ENCODE data around the gene UNC119B.

UNC119B gene

DNA sequence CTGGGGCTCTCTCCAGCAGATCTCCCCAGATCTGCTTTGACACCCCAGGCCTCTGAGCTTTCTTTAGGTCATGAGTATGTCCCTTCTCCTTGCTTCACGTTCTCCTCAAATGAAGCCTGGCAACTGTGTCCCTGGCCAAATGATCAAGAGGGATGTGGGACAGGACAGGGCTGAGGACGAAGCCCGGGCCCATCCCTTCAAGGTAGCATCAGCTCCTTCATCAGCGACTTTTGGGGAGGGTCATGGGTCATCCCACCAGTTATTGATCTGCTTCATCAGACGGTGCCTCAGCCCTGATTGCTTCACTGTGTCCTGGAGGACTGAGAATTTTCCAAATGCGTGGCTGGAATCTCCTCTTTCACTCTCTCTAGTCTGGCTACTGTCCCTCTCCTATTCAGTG, 47.7 kb downstream of the UNC119B start:
- no peak for DNase-seq (ENCODE audit: extremely low read depth, insufficient read length)
- Histone ChIP-seq H3K4me3 (replicated peaks; ENCODE audit: low read depth, low read length) (no peak overlapping the region), H3K27me3 (replicated peaks; ENCODE audit: control insufficient read depth, insufficient read depth, low read length) (no peaks in the 10 kb centered on the region), H3K36me3 (ENCODE audit: control insufficient read depth, insufficient read depth, low read length) (peaks cover 11% of the 10 kb centered on the region)
- TF ChIP-seq, protein P1, sequence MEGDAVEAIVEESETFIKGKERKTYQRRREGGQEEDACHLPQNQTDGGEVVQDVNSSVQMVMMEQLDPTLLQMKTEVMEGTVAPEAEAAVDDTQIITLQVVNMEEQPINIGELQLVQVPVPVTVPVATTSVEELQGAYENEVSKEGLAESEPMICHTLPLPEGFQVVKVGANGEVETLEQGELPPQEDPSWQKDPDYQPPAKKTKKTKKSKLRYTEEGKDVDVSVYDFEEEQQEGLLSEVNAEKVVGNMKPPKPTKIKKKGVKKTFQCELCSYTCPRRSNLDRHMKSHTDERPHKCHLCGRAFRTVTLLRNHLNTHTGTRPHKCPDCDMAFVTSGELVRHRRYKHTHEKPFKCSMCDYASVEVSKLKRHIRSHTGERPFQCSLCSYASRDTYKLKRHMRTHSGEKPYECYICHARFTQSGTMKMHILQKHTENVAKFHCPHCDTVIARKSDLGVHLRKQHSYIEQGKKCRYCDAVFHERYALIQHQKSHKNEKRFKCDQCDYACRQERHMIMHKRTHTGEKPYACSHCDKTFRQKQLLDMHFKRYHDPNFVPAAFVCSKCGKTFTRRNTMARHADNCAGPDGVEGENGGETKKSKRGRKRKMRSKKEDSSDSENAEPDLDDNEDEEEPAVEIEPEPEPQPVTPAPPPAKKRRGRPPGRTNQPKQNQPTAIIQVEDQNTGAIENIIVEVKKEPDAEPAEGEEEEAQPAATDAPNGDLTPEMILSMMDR (IDR thresholded peaks at IDR 0.05; ENCODE audit: insufficient read depth, low read length, poor library complexity, severe bottlenecking): no peak

DNA sequence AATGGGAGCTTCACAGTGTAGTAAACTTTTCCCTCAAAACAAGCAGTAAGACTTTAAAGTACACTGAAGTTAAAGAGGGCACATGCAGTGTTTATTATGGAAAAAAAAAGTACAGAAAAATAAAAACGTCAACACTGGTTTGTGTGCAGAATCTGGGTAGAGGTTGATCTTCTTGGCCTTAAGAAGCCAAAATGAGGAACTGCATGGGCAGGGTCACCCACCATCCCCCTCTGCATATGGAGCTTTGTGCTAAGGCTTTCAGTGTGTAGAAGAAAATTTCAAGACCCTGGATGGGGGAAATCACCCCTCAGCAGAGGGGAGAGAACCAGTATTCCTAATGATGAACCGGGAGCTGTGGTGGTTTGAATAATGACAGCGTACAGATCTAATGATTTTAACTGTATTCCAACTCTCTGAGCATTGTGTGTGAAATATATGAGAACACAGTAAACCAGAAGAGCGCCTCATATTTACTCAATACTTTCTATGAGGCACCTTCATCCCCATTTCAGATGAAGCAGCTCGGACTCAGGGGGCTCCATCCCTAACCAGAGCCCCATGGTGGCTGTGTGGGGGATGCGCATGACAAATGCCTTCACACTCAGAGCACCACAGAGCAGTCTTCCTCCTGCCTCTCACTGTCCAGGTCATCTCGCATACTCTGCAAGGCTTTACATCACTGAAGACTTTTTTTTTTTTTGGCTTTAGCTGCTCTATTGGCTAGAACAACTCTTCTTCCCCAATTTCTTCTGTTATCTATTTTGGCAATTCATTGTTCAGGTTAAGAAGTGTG, 48.7 kb downstream of the UNC119B start:
- no peak for DNase-seq (ENCODE audit: extremely low read depth, insufficient read length)
- Histone ChIP-seq H3K4me3 (replicated peaks; ENCODE audit: low read depth, low read length) (no peak overlapping the region), H3K36me3 (ENCODE audit: control insufficient read depth, insufficient read depth, low read length) (peaks cover 14% of the 10 kb centered on the region), H3K27me3 (replicated peaks; ENCODE audit: control insufficient read depth, insufficient read depth, low read length) (no peaks in the 10 kb centered on the region)
- TF ChIP-seq, protein P1 (IDR thresholded peaks at IDR 0.05; ENCODE audit: insufficient read depth, low read length, poor library complexity, severe bottlenecking): no peak

DNA sequence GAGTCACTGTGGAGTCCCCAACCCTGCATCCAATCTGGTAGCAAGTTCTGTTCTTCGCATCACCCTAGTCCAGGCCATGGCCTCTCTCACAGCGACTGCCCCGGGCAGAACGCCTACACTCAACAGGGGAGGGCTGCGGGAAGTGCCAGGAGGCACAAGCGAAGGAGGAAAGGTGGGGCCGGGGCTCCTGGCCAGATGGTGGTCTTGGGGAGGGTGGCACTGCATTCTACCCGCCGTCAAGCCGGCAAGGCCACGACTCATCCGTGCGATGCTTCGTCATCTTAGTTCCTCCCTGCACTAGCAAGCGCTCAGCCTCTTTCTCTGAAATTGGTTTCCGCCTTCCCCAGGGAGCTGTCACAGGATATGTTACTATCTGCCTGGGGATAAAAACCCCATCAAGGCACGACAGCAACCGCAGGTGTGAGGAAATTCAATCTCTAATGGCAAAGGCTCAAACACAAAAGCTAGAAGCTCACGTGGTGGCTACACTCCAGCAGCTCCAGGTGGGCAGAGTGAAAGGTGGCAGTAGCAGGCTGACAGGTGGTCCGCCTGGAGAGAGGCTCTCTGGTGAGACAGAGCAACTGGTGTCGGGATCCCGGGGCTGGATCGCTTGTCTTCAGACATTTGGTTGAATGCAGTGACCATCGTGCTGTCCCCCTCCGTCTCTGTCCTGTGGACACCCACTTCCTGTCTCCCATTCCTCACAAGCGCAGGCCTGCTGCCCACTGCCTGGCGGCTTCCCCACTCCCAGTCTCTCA, 49.5 kb downstream of the UNC119B start:
- Histone ChIP-seq H3K27me3 (replicated peaks; ENCODE audit: control insufficient read depth, insufficient read depth, low read length) (no peaks in the 10 kb centered on the region), H3K4me3 (replicated peaks; ENCODE audit: low read depth, low read length) (no peak overlapping the region), H3K36me3 (ENCODE audit: control insufficient read depth, insufficient read depth, low read length) (peaks cover 16% of the 10 kb centered on the region)
- DNase-seq (ENCODE audit: extremely low read depth, insufficient read length): no peak
- TF ChIP-seq, protein P1 (IDR thresholded peaks at IDR 0.05; ENCODE audit: insufficient read depth, low read length, poor library complexity, severe bottlenecking): no peak

DNA sequence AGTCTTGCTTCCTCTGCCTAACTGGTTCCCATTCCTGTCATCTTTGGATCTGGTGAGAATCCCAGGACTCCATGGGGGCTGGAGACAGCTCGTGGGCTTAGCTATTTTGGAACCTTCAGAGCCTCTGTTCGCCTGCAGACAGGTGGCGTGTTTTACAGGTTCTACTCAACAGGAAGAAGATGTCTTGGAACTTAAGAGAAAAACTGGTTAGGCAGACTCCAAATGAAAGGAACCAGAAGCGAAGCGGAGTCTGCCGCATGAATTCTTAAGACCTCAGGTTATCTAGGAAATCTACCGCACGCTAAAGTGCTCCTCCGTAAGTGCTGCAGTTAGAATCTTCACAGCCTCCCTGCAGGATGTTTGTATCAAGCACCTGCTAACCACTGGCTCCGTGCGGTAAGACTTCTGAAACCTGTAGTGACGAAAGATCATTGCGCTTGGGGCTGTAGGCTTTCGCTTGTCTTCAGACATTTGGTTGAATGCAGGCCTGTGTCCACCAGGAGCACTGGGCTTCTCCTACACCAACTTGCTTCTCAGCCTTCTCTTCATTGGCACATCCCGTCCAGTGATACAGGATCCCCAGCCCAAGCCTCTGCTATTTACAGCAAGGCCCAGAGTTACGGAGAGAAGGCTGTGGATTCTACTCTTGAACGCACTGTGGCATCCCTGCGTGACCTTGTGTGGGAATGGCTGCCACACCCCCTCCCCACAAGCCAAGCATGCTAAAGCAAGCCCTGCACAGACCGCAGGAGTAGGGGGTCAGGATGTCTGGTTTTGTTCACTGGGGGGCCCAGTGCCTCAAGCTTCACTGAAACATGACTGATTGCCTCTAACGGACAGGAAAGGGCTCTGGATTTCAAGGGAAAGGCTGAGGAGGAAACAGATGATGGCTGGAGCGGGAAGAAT, 50.3 kb downstream of the UNC119B start:
- peaks cover 17% of the 10 kb centered on the region for H3K36me3 ChIP-seq (ENCODE audit: control insufficient read depth, insufficient read depth, low read length)
- H3K27me3 ChIP-seq (replicated peaks; ENCODE audit: control insufficient read depth, insufficient read depth, low read length): no peaks in the 10 kb centered on the region
- no peak overlapping the region for H3K4me3 ChIP-seq (replicated peaks; ENCODE audit: low read depth, low read length)
- TF ChIP-seq, protein P1 (IDR thresholded peaks at IDR 0.05; ENCODE audit: insufficient read depth, low read length, poor library complexity, severe bottlenecking): no peak
- no peak for DNase-seq (ENCODE audit: extremely low read depth, insufficient read length)

DNA sequence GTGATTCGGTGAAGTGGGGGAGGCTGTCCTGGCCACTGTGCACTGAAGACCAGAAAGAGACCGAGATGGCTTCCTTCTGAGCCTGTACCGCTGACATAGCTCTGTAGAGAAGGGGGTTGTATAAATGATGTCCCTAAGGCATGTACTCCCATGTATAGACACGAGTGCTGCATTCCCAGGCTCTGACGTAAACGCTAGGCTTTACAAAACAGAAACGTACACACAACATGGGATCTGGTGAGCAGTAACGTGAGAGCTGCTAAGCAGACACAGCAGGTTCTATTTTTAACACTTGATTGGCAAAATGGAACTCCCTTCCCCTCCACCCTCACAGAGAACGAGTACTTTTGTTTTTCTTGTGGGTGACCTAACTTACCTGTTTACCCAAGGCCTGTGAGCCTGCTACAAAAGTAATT, 51.3 kb downstream of the UNC119B start:
- Histone ChIP-seq H3K27me3 (replicated peaks; ENCODE audit: control insufficient read depth, insufficient read depth, low read length) (no peaks in the 10 kb centered on the region), H3K4me3 (replicated peaks; ENCODE audit: low read depth, low read length) (no peak overlapping the region), H3K36me3 (ENCODE audit: control insufficient read depth, insufficient read depth, low read length) (peaks cover 22% of the 10 kb centered on the region)
- TF ChIP-seq, protein P1 (IDR thresholded peaks at IDR 0.05; ENCODE audit: insufficient read depth, low read length, poor library complexity, severe bottlenecking): no peak
- no peak for DNase-seq (ENCODE audit: extremely low read depth, insufficient read length)
